K562 (cell line): ENCODE measurements around the gene THAP4.

Experiments
- CTCF ChIP-seq, 3 experiments: IDR thresholded peaks in 2 of 3; conservative IDR thresholded peaks in 1 of 3; 2 replicates each; pipeline ENCODE4 v1.5.1; 2011 to 2012; ENCODE audit warnings: low read length in 3 of 3, mild to moderate bottlenecking in 3 of 3, control low read depth in 2 of 3, improper control_type of control experiment in 1 of 3, inconsistent platforms in 1 of 3, low read depth in 1 of 3, mixed read lengths in 1 of 3, moderate library complexity in 1 of 3; ENCODE audit not compliant: insufficient read depth in 2 of 3
- HBP1 ChIP-seq: fragments of 450-650 bp; formaldehyde crosslinking; IDR thresholded peaks from 2 replicates; pipeline ENCODE4 v1.4.0; 2022; ENCODE audit warnings: missing genetic modification characterization
- HMGN3 ChIP-seq: IDR thresholded peaks from 2 replicates; pipeline ENCODE4 v1.6.1; 2011; ENCODE audit warnings: borderline replicate concordance, low read depth, mild to moderate bottlenecking, mixed read lengths, low read length; ENCODE audit not compliant: insufficient read length; ENCODE audit errors: extremely low read depth
- MLX ChIP-seq, 2 experiments: fragments of 450-650 bp in 1 of 2; sonication (generic) in 1 of 2; formaldehyde crosslinking; conservative IDR thresholded peaks; 2 replicates each; pipeline versions ENCODE4 v1.4.0 to v1.8.1; 2020 to 2022; ENCODE audit warnings: mild to moderate bottlenecking in 1 of 2, missing genetic modification reagents in 1 of 2
- NCOA1 ChIP-seq: fragments of 450-650 bp; IDR thresholded peaks from 2 replicates; pipeline ENCODE4 v1.6.1; 2016; ENCODE audit warnings: low read depth
- PPARD ChIP-seq: fragments of 250-450 bp; sonication (Bioruptor Pico); IDR thresholded peaks from 2 replicates; pipeline ENCODE4 v1.8.0; 2022; ENCODE audit warnings: inconsistent platforms, mild to moderate bottlenecking, moderate library complexity
- ZNF384 ChIP-seq: IDR thresholded peaks from 2 replicates; pipeline ENCODE4 v1.6.1; 2012; ENCODE audit warnings: low read depth, low read length, improper control_type of control experiment

DNA sequence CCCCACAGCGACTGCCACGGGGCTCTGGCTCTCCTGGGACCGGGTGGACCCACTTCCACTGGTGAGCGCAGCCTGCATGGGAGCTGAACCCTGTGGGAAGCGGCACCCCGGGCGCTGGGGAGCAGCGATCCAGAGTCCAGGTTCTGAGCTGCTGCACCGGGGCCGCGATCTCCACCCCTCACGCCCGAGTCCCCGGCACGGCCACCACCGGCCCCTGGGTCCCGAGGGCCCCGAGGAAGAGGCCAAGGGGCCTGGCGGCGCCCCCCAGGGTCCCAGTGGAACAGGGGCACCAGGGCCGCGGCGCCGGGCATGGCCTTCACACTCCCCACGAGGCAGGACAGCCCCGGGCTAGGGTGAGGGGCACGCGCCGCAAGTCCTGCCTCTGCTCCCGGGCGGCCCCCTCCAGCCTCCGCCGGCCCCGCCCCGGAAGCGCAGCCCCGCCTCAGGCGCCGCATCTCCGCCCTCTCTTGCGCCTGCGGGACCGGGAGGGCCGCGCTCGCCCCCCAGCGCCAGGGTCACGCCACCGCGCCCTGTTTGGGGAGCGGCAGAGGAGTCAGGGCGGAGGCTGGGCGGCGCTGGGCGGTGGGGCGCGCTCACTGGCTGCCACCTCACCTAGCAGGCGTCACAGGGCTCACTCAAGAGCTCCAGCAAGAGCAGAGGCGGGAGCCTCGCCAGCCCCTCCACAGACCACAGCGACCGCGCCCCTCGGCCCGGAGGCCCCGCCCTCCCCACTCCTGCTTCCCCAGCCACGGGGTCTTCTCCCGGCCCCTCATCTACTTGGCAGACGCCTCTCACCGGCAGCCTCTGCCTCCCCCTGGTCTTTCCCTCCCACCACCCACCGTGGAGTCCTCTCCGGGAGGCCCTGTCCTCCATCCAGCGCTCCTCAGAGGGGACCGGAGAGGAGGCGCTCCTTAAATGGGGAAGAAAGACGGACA, 26.8 kb downstream of the THAP4 start:
- TF ChIP-seq HBP1 (CRISPR knock-in tag) (no peak), HMGN3 (no peak), MLX (CRISPR knock-in tag; conservative IDR thresholded peaks at IDR 0.05) (no peak), ZNF384 (no peak), PPARD (CRISPR knock-in tag) (no peak), CTCF (IDR thresholded peaks at IDR 0.05 in 2 of 3, conservative IDR thresholded peaks at IDR 0.05 in 1 of 3; ENCODE audit: insufficient read depth in 2 of 3, low read depth in 1 of 3, low read length in 3 of 3) (peak; percentile 61 to 88 (median 76)), NCOA1 (no peak)
